Smooth muscle cell (in vitro differentiated cells): Measurements from ENCODE around the gene TOP3B. TPM values are rescaled to one million over a fixed set of nuclear protein-coding genes. Genes with fewer than 3 reads are reported as not detected.

Experiments
- DNase-seq: peaks from one replicate; lab custom pipeline; 2025; ENCODE audit not compliant: unreplicated experiment; lab: John Stamatoyannopoulos, UW
- H2AFZ ChIP-seq: fragments of 200-600 bp; sonication (generic); 2 replicates; pipeline ENCODE4 v1.6.0; 2016; ENCODE audit warnings: antibody characterized with exemption, low read depth, mild to moderate bottlenecking
- H3F3A ChIP-seq: fragments of 200-600 bp; sonication (generic); 2 replicates; pipeline ENCODE4 v1.6.0; 2017; ENCODE audit warnings: antibody characterized with exemption, low read depth
- H3K27ac ChIP-seq: fragments of 200-600 bp; sonication (generic); 2 replicates; pipeline ENCODE4 v1.5.1; 2016; ENCODE audit warnings: low read depth, mild to moderate bottlenecking
- H3K27me3 ChIP-seq: fragments of 200-600 bp; sonication (generic); 2 replicates; pipeline ENCODE4 v1.6.1; 2016; ENCODE audit warnings: low read depth, mild to moderate bottlenecking
- H3K36me3 ChIP-seq: fragments of 200-600 bp; sonication (generic); 2 replicates; pipeline ENCODE4 v1.5.1; 2016; ENCODE audit warnings: low read depth
- H3K4me1 ChIP-seq: fragments of 200-600 bp; sonication (generic); 2 replicates; pipeline ENCODE4 v1.5.1; 2016; ENCODE audit warnings: low read depth
- H3K4me2 ChIP-seq: fragments of 200-600 bp; sonication (generic); 2 replicates; pipeline ENCODE4 v1.6.0; 2016; ENCODE audit warnings: mild to moderate bottlenecking
- H3K4me3 ChIP-seq: fragments of 200-600 bp; sonication (generic); 2 replicates; pipeline ENCODE4 v1.5.1; 2016; ENCODE audit warnings: mild to moderate bottlenecking
- H3K79me2 ChIP-seq: fragments of 200-600 bp; sonication (generic); 2 replicates; pipeline ENCODE4 v1.6.0; 2016; ENCODE audit warnings: low read depth, mild to moderate bottlenecking
- H3K9ac ChIP-seq: fragments of 200-600 bp; sonication (generic); 2 replicates; pipeline ENCODE4 v1.6.0; 2016; ENCODE audit warnings: low read depth
- H3K9me3 ChIP-seq: fragments of 200-600 bp; sonication (generic); replicated peaks from 2 replicates; pipeline ENCODE4 v1.5.1; 2016; ENCODE audit warnings: low read depth
- H4K20me1 ChIP-seq: fragments of 200-600 bp; sonication (generic); 2 replicates; pipeline ENCODE4 v1.6.0; 2016; ENCODE audit warnings: low read depth
- WGBS: methylation state at CpG from one replicate; pipeline ENCODE4 v1.1.7; 2016; ENCODE audit warnings: low lambda C conversion rate; 5-methylcytosine and 5-hydroxymethylcytosine counted together
- polyA plus RNA-seq: library from polyadenylated mRNA; unstranded; fragments of >200 nt; fragmentation: Nextera tagmentation; extraction: Ambion mirVana; gene quantifications from 2 replicates; pipeline ENCODE4 v1.2.1, GENCODE V29; 2016
- total RNA-seq: library from RNA; depleted of rRNA; stranded (reverse); fragments of >200 nt; gene quantifications from 2 replicates; pipeline ENCODE4 v1.2.3, GENCODE V29; 2014
- TF ChIP-seq, protein P1 (sequence below): fragments of 200-600 bp; sonication (generic); IDR thresholded peaks from 2 replicates; pipeline ENCODE4 v1.5.1; 2017; ENCODE audit warnings: borderline replicate concordance, mild to moderate bottlenecking, antibody characterized with exemption; ENCODE audit not compliant: insufficient read depth, poor library complexity, severe bottlenecking

TOP3B gene
- total and polyA plus RNA-seq, 2 experiments from 2014 or later: 15.2 to 17.6 TPM

DNA sequence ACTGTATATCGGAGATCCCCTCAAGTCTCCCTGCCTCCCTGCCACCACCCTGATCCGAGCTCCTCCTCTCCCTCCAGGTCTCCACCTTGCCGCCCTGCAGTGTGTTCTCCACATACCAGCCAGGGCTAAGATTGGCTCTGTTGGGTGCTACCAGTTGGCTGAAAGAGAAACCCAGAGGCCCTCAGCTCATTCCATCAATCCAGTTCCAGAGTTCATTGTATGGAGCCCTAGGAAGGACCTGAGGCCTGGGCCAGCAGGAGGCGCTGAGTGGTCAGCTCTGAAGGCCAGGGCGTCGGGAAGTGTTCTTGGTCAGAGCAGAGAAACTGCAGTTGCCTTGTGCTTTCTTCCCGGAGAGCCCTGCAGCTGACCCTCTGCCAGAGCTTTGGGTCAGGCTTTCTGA, 2.2 kb upstream of the TOP3B start:
- H3K27ac ChIP-seq: no peak overlapping the region
- H3K4me1 ChIP-seq: peaks cover 8% of the 10 kb centered on the region
- no peaks in the 10 kb centered on the region for H3K27me3 ChIP-seq
- peaks cover 25% of the 10 kb centered on the region for H3K79me2 ChIP-seq
- H2AFZ ChIP-seq: no peak overlapping the region
- DNase-seq: no peak
- H3K4me3 ChIP-seq: no peak overlapping the region
- no peaks in the 10 kb centered on the region for H3K9me3 ChIP-seq
- H3K9ac ChIP-seq: no peak overlapping the region
- WGBS: 27% methylated on average over 7 of the region's 7 CpGs
- H3F3A ChIP-seq: no peaks in the 10 kb centered on the region
- no peaks in the 10 kb centered on the region for H4K20me1 ChIP-seq
- H3K36me3 ChIP-seq: no peaks in the 10 kb centered on the region
- H3K4me2 ChIP-seq: no peak overlapping the region
- TF ChIP-seq, protein P1, sequence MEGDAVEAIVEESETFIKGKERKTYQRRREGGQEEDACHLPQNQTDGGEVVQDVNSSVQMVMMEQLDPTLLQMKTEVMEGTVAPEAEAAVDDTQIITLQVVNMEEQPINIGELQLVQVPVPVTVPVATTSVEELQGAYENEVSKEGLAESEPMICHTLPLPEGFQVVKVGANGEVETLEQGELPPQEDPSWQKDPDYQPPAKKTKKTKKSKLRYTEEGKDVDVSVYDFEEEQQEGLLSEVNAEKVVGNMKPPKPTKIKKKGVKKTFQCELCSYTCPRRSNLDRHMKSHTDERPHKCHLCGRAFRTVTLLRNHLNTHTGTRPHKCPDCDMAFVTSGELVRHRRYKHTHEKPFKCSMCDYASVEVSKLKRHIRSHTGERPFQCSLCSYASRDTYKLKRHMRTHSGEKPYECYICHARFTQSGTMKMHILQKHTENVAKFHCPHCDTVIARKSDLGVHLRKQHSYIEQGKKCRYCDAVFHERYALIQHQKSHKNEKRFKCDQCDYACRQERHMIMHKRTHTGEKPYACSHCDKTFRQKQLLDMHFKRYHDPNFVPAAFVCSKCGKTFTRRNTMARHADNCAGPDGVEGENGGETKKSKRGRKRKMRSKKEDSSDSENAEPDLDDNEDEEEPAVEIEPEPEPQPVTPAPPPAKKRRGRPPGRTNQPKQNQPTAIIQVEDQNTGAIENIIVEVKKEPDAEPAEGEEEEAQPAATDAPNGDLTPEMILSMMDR: peak; percentile 20

DNA sequence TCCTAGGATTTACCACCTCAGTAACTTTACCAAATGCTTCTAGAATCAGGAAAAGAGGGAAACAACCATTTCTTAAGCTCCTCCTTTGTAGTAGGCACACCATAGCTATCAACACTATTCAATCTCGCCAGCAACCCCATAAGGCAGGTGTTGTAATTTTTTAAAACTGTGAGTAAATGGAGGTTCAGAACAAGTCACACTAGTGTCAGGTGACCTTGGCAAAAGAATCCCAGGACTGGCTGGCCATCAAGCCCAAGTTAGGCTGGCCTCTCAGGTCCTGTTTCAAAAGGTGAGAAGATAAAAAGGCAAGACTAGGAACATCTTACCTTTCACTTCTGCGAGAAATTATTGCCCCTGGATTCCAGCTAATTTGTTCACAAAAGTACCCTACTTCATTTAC, 713 bp downstream of the TOP3B start:
- no peaks in the 10 kb centered on the region for H3K9me3 ChIP-seq
- H3K27me3 ChIP-seq: no peaks in the 10 kb centered on the region
- H3K79me2 ChIP-seq: peaks cover 25% of the 10 kb centered on the region
- H3K4me3 ChIP-seq: peak overlapping the region; percentile 70
- peak overlapping the region; percentile 98 for H3K4me2 ChIP-seq
- H3K36me3 ChIP-seq: no peaks in the 10 kb centered on the region
- H3K27ac ChIP-seq: no peak overlapping the region
- peak overlapping the region; percentile 82 for H3K9ac ChIP-seq
- peak overlapping the region; percentile 99 for H2AFZ ChIP-seq
- WGBS: 50% methylated on average over 2 of the region's 2 CpGs
- H3F3A ChIP-seq: no peaks in the 10 kb centered on the region
- peaks cover 8% of the 10 kb centered on the region for H3K4me1 ChIP-seq
- TF ChIP-seq, protein P1: no peak
- no peak for DNase-seq
- peaks cover 3% of the 10 kb centered on the region for H4K20me1 ChIP-seq

DNA sequence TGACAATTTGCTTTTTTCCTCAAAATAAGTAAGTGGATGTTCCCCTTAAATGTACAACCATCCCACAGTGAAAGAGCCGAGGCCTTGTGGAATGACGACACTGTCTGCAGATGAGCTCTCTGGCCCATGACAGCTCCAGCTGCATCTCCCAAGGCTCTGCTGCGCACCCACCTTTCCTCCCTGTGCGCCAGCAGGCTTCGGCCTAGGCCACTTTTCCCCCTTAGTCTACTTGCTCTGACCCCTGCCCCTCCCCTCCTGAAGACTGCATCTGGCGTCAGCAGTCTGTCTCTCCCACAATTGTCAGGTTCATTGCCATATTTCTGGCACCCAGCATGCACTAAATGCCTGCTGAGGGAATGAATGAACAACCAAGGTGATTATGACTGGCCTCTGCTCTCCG, 2.0 kb downstream of the TOP3B start:
- no peaks in the 10 kb centered on the region for H3F3A ChIP-seq
- no peak overlapping the region for H3K4me2 ChIP-seq
- TF ChIP-seq, protein P1: no peak
- H3K79me2 ChIP-seq: peaks cover 25% of the 10 kb centered on the region
- no peak overlapping the region for H3K4me3 ChIP-seq
- no peaks in the 10 kb centered on the region for H3K36me3 ChIP-seq
- H2AFZ ChIP-seq: no peak overlapping the region
- H3K27ac ChIP-seq: no peak overlapping the region
- H3K9ac ChIP-seq: no peak overlapping the region
- no peak for DNase-seq
- H4K20me1 ChIP-seq: peaks cover 12% of the 10 kb centered on the region
- no peaks in the 10 kb centered on the region for H3K9me3 ChIP-seq
- H3K4me1 ChIP-seq: peaks cover 8% of the 10 kb centered on the region
- 94% methylated on average over 7 of the region's 7 CpGs for WGBS
- H3K27me3 ChIP-seq: no peaks in the 10 kb centered on the region
